ENCODE measurements around the gene DLX2.

- TF ChIP-seq CTCF (IDR thresholded peaks at IDR 0.05) (no peak), POLR2A (IDR thresholded peaks at IDR 0.05) (no peak)
Observed at GRCh38 chr2:172081221-172082022, 21.3 kb downstream of the DLX2 start.

Measured in Peyer's patch (tissue), 4 donors.